HUES48 (cell line): ENCODE results near the gene CTSO.

Experiments used
- H3K27ac ChIP-seq: one replicate; pipeline ENCODE4 v1.7.0; 2013; ENCODE audit warnings: low read depth, low read length, inconsistent platforms
- H3K27me3 ChIP-seq: 2 replicates; pipeline ENCODE4 v1.6.1; 2013; ENCODE audit warnings: mild to moderate bottlenecking, low read length; ENCODE audit not compliant: control insufficient read depth, insufficient read depth
- H3K36me3 ChIP-seq: 2 replicates; pipeline ENCODE4 v1.6.1; 2013; ENCODE audit warnings: low read length; ENCODE audit not compliant: control insufficient read depth, insufficient read depth
- H3K4me1 ChIP-seq: 2 replicates; pipeline ENCODE4 v1.6.1; 2013; ENCODE audit warnings: mild to moderate bottlenecking, low read length; ENCODE audit not compliant: control insufficient read depth, insufficient read depth
- H3K4me3 ChIP-seq: 2 replicates; pipeline ENCODE4 v1.5.1; 2013; ENCODE audit warnings: mild to moderate bottlenecking, low read depth, low read length
- H3K9ac ChIP-seq: 2 replicates; pipeline ENCODE4 v1.6.1; 2013; ENCODE audit warnings: mild to moderate bottlenecking, low read depth, low read length, moderate library complexity
- H3K9me3 ChIP-seq: 2 replicates; pipeline ENCODE4 v1.6.1; 2013; ENCODE audit warnings: low read length; ENCODE audit not compliant: control insufficient read depth, insufficient read depth

Gene CTSO

DNA sequence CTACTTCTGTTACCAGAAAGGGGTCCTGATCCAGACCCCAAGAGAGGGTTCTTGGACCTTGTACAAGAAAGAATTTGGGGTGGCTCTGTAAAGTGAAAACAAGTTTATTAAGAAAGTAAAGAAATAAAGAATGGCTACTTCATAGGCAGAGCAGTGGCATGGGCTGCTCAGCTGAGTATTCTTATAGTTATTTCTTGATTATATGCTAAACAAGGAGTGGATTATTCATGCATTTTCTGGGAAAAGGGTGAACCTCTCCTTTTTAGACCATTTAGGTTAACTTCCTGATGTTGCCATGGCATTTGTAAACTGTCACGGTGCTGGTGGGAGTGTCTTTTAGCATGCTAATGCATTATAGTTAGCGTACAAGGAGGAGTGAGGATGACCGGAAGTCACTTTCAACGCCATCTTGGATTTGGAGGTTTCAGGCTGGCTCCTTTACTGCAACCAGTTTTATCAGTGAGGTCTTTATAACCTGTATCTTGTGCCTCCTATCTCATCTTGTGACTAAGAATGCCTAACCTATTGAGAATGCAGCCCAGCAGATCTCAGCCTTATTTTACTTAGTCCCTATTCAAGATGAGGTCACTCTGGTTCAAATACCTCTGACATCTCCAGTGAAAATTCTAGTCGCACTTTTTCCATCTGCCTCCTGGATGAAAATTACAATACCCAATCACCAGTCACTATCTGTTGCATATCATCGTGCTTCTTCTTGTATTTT is 65.7 kb downstream of the CTSO start:
- Histone ChIP-seq H3K9ac (no peak overlapping the region), H3K36me3 (no peaks in the 10 kb centered on the region), H3K4me1 (no peaks in the 10 kb centered on the region), H3K9me3 (peaks cover 20% of the 10 kb centered on the region), H3K4me3 (no peak overlapping the region), H3K27me3 (no peaks in the 10 kb centered on the region), H3K27ac (no peak overlapping the region)

GRCh38 chr4:155887045-155887444 is 66.6 kb downstream of the CTSO start:
- Histone ChIP-seq H3K4me3 (no peak overlapping the region), H3K9ac (no peak overlapping the region), H3K36me3 (no peaks in the 10 kb centered on the region), H3K4me1 (no peaks in the 10 kb centered on the region), H3K27me3 (no peaks in the 10 kb centered on the region), H3K27ac (no peak overlapping the region), H3K9me3 (peaks cover 19% of the 10 kb centered on the region)

- H3K36me3 ChIP-seq = no peaks in the 10 kb centered on the region
- H3K4me3 ChIP-seq = no peak overlapping the region
- H3K27me3 ChIP-seq = no peaks in the 10 kb centered on the region
- H3K27ac ChIP-seq = no peak overlapping the region
- H3K4me1 ChIP-seq = no peaks in the 10 kb centered on the region
- H3K9me3 ChIP-seq = peaks cover 8% of the 10 kb centered on the region; the same call in 1 of the 2 replicates
- H3K9ac ChIP-seq = no peak overlapping the region
These were observed 68.0 kb downstream of the CTSO start for GRCh38 chr4:155885666-155886065.

- H3K27ac ChIP-seq = no peak overlapping the region
- H3K36me3 ChIP-seq = no peaks in the 10 kb centered on the region
- no peak overlapping the region for H3K4me3 ChIP-seq
- no peaks in the 10 kb centered on the region for H3K4me1 ChIP-seq
- H3K27me3 ChIP-seq = no peaks in the 10 kb centered on the region
- H3K9ac ChIP-seq = no peak overlapping the region
- no peaks in the 10 kb centered on the region for H3K9me3 ChIP-seq
These were observed 69.8 kb downstream of the CTSO start for GRCh38 chr4:155883895-155884294.

DNA sequence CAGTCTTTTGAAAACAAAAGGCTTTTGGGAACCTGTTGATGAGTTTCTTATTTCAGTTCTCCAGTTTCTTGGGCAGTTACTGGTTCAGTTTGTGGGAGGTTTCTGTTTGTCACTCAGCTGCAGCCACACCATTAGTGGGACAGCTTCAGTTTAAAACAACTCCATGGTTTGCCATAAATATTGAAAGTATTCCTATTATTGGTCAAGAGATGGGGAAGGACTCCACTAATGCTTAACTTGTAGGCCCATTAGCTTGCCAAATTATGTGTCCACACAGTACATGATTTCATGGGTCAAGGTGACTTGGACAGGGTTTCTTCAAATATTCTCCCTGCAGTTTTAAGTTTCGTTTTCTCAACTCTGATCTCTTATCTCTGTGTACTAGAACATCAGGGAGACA is 72.1 kb downstream of the CTSO start:
- H3K27ac ChIP-seq = no peak overlapping the region
- H3K4me3 ChIP-seq = no peak overlapping the region
- no peaks in the 10 kb centered on the region for H3K27me3 ChIP-seq

GRCh38 chr4:155879767-155880166 is 73.9 kb downstream of the CTSO start:
- Histone ChIP-seq H3K27me3 (no peaks in the 10 kb centered on the region), H3K27ac (no peak overlapping the region), H3K9me3 (peaks cover 20% of the 10 kb centered on the region), H3K9ac (no peak overlapping the region), H3K4me3 (no peak overlapping the region), H3K4me1 (no peaks in the 10 kb centered on the region), H3K36me3 (no peaks in the 10 kb centered on the region)

More for the DNA sequence above, 72.1 kb downstream of the CTSO start:
- Histone ChIP-seq H3K36me3 (no peaks in the 10 kb centered on the region), H3K4me1 (no peaks in the 10 kb centered on the region), H3K9me3 (peaks cover 8% of the 10 kb centered on the region), H3K9ac (no peak overlapping the region)

- Histone ChIP-seq H3K27ac (no peak overlapping the region), H3K9me3 (peaks cover 21% of the 10 kb centered on the region), H3K36me3 (no peaks in the 10 kb centered on the region), H3K27me3 (no peaks in the 10 kb centered on the region), H3K9ac (no peak overlapping the region), H3K4me1 (no peaks in the 10 kb centered on the region), H3K4me3 (no peak overlapping the region)
These were observed 75.1 kb downstream of the CTSO start for GRCh38 chr4:155878611-155879010.

- no peaks in the 10 kb centered on the region for H3K27me3 ChIP-seq
- no peak overlapping the region for H3K4me3 ChIP-seq
- no peaks in the 10 kb centered on the region for H3K36me3 ChIP-seq
- no peak overlapping the region for H3K27ac ChIP-seq
- no peak overlapping the region for H3K9ac ChIP-seq
- no peaks in the 10 kb centered on the region for H3K4me1 ChIP-seq
- H3K9me3 ChIP-seq = peaks cover 21% of the 10 kb centered on the region
These were observed 75.7 kb downstream of the CTSO start for GRCh38 chr4:155877971-155878370.

DNA sequence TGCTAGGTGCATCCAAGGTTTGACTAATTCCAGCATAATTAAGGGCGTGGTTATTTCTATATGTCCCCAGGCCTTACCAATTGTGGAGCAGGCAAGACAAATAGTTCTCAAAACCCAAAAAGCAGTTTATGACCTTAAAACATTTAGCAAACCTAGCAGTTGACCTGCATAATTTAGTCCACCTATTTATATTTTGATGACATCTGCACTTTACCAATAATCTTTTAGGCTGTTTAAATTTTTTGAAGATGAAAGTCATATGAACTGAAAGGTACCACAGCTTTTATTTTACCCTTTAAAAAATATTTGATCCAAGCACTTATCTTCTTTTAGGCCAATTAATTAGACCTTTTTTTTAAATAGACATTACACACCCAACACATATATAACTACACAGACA is 77.8 kb downstream of the CTSO start:
- H3K27me3 ChIP-seq = no peaks in the 10 kb centered on the region
- H3K27ac ChIP-seq = no peak overlapping the region
- H3K9ac ChIP-seq = no peak overlapping the region
- no peaks in the 10 kb centered on the region for H3K36me3 ChIP-seq
- no peaks in the 10 kb centered on the region for H3K4me1 ChIP-seq
- H3K4me3 ChIP-seq = no peak overlapping the region
- H3K9me3 ChIP-seq = peaks cover 21% of the 10 kb centered on the region
